ENCODE measurements around the gene EPN3.

DNA sequence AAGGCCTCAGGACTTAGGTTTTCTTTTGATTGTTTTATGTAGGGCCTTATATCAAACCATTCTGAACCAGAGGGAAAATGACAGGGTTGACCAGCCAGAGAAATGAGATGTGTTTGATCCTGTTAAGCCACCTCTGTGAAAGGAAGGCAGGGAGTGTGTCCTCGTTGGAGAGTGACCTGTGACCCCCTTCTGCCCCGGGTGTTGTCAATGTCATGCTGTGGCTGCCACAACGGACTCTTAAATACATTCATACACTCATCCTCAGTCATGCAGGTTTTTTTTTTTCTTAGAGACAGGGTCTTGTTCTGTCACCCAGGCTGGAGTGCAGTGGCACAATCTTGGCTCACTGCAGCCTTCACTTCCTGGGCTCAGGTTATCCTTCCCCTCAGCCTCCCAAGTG is 18.1 kb upstream of the EPN3 start:
- TF ChIP-seq CTCF (conservative IDR thresholded peaks at IDR 0.05; ENCODE audit: low read depth in 2 of 2) = no peak
- TF ChIP-seq EZH2 (IDR thresholded peaks at IDR 0.05; ENCODE audit: low read depth, unreplicated experiment) = no peak
- no peak for TF ChIP-seq POLR2AphosphoS5 (IDR thresholded peaks at IDR 0.05; ENCODE audit: low read depth)
- TF ChIP-seq REST (IDR thresholded peaks at IDR 0.05; ENCODE audit: unreplicated experiment) = no peak
- TF ChIP-seq EZH2phosphoT487 (IDR thresholded peaks at IDR 0.05; ENCODE audit: unreplicated experiment) = no peak
- TF ChIP-seq CREB1 (CRISPR knock-in tag; IDR thresholded peaks at IDR 0.05; ENCODE audit: low read depth) = no peak
- TF ChIP-seq STAT1 (IDR thresholded peaks at IDR 0.05; ENCODE audit: unreplicated experiment) = no peak
